GM21381 (cell line): ENCODE measurements around the gene DCUN1D1.
A peak's percentile ranks its signal among the peaks of the same experiment; 100 is the strongest.

ENCODE experiments used
- ATAC-seq: cut with Tn5 transposase; IDR thresholded peaks from one replicate; pipeline ENCODE4 v1.9.1; 2021; ENCODE audit warnings: mild to moderate bottlenecking, moderate library complexity; ENCODE audit not compliant: unreplicated experiment

DCUN1D1 gene

DNA sequence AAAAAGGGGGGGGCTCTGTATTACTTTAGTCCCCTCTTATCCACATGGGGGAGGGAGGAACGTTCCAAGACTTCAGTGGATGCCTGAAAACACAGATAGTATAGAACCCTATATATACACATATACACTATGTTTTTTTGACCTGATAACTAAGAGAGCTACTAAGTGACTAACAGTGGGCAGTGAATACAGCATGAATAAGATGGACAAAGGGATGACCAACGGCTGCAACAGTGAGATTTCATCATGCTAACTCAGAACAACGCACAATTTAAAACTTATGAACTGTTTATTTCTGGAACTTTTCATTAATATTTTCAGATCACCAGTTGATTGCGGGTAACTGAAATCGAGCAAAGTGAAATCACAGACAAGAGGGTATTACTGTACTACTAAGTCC, 7.3 kb downstream of the DCUN1D1 start:
- ATAC-seq = no peak

GRCh38 chr3:182972387-182972786, 8.0 kb downstream of the DCUN1D1 start:
- no peak for ATAC-seq

DNA sequence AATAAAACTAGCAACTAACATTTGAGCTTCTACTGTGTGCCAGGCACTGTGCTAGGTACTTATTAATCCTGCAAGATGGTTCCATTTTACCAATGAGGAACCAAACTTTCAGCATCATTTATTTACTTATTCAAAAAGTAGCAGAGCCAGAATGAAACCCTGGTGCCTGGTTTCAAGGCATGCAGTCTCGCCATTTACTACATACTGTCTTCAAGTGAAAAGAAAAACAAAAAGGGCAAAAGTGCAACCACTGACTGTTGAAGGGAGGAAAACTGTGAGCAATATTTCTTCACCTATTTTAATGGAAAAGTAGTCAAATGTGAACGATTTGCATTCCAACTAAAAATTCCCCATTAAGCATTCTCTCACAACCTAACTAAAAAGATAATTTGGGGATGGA, 8.7 kb downstream of the DCUN1D1 start:
- no peak for ATAC-seq

GRCh38 chr3:182970811-182971418, 9.4 kb downstream of the DCUN1D1 start:
- no peak for ATAC-seq

DNA sequence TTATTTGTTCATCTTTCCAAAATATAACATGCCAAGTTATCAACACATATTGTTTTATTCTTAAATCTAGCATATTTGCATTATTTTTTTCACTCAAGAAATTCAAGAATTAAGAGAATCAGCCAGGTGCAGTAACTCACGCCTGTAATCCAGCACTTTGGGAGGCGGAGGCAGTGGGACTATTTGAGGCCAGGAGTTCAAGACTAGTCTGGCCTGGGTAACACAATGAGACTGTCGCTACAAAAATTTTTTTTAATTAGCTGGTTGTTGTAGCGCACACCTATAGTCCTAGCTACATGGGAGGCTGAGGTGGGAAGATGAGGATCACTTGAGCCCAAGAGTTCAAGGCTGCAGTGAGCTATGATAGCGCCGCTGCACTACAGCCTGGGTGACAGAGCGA, 10.5 kb downstream of the DCUN1D1 start:
- no peak for ATAC-seq

GRCh38 chr3:182969277-182969676, 11.1 kb downstream of the DCUN1D1 start:
- ATAC-seq = no peak

GRCh38 chr3:182967218-182968204, 12.8 kb downstream of the DCUN1D1 start:
- no peak for ATAC-seq

- no peak for ATAC-seq
These were observed 14.4 kb downstream of the DCUN1D1 start for GRCh38 chr3:182965861-182966366.

DNA sequence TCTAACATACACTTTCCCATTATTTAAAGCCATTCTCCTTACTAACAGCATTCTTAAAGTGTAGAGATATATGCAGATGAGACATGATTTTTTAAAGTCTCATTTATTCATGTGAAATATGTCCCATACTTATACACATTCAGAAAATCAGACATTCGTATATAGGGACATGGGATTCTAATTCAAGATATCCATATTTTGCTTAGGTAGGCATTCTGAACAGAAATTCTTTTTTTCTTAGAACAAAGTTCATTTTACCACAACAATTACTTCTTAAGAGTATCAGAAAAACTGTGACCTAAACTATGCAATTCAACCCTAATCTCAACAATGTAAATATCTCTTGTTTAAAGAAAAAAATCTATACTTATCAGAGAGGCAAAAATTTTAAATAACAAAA, 16.2 kb downstream of the DCUN1D1 start:
- no peak for ATAC-seq

- no peak for ATAC-seq
These were observed 18.2 kb downstream of the DCUN1D1 start for GRCh38 chr3:182962166-182962565.

- ATAC-seq = no peak
These were observed 20.6 kb downstream of the DCUN1D1 start for GRCh38 chr3:182959474-182960350.

- no peak for ATAC-seq
These were observed 22.6 kb downstream of the DCUN1D1 start for GRCh38 chr3:182957676-182958266.

- ATAC-seq = no peak
These were observed 23.1 kb downstream of the DCUN1D1 start for GRCh38 chr3:182957226-182957625.

DNA sequence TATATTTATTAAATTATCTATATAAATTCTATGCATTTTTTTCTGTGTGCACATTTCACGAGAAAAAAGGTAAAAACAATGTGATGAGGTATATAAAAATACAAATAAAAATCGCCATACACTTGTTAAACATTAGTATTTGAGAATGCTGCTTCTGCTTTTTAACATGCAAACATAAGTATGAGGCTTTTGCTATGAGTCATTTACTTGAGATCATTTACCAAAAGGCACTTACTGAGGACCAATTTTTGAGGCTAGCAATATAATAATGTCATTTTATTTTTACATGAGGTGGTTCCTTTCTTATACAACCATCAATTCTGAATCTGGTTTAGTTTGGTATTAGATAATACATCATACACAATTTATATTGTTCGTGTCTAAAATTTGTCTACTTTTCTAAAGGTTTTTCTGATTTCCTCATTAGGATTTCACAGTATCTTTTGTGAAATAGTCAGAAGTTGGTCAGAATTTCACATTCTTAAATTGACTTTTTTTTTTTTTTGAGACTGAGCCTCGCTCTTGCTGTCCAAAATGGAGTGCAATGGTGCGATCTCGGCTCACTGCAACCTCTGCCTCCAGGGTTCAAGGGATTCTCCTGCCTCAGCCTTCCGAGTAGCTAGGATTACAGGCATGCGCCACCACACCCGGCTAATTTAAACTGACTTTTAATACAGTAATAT, 25.6 kb downstream of the DCUN1D1 start:
- ATAC-seq = peak; percentile 85

DNA sequence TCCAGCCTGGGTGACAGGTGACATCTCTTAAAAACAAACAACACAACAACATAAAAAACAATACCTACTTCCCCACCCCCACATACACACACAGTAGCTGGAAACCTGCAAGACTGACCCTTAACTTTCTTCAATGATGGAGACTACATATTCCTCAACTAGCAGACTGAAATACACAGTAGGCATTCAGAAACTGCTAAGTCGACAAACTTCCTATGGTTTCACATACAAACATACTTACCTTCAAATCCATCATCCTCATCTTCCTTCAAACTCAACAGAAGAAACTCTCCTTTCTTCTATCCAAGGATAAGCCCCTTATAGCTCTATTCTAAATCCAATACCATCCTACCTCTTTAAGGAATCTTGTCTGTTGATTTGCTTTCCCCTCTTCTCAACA, 30.6 kb downstream of the DCUN1D1 start:
- ATAC-seq = no peak

- ATAC-seq = no peak
These were observed 32.0 kb downstream of the DCUN1D1 start for GRCh38 chr3:182948305-182948704.

GRCh38 chr3:182947888-182948287, 32.5 kb downstream of the DCUN1D1 start:
- ATAC-seq = no peak

DNA sequence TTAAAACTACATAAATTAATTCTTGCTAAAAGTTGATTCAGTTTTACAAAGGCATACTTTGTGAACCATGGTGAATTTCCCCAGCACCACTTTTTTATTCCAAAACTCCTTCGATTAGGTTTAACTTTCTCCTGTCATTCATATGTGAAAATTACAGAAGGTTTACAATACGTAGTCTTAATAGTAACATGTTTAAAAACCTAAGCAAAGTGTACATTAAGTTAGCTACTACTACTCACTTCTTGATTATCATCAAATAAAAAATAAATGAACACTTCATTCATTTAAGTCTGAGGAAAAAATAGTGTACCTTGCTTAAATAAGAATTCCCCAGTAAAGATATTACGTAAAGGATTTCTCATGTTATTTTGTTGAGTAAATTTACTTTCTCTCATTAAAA, 38.6 kb downstream of the DCUN1D1 start:
- no peak for ATAC-seq

- no peak for ATAC-seq
These were observed 40.0 kb downstream of the DCUN1D1 start for GRCh38 chr3:182940266-182940808.
